AG10803 (cell line): ENCODE data around the gene CACNA2D4.
A peak's percentile ranks its signal among the peaks of the same experiment; 100 is the strongest.

Experiments
- DNase-seq: peaks from one replicate; pipeline ENCODE4 v3.0.0; 2010; ENCODE audit warnings: low read depth
- H3K4me3 ChIP-seq: 2 replicates; pipeline ENCODE4 v1.5.1; 2011; ENCODE audit warnings: mild to moderate bottlenecking, low read length, control low read depth
- TF ChIP-seq, protein P1 (sequence below): conservative IDR thresholded peaks from 2 replicates; pipeline ENCODE4 v1.5.1; 2011; ENCODE audit warnings: mild to moderate bottlenecking, low read length, control low read depth, inconsistent platforms

The CACNA2D4 gene

DNA sequence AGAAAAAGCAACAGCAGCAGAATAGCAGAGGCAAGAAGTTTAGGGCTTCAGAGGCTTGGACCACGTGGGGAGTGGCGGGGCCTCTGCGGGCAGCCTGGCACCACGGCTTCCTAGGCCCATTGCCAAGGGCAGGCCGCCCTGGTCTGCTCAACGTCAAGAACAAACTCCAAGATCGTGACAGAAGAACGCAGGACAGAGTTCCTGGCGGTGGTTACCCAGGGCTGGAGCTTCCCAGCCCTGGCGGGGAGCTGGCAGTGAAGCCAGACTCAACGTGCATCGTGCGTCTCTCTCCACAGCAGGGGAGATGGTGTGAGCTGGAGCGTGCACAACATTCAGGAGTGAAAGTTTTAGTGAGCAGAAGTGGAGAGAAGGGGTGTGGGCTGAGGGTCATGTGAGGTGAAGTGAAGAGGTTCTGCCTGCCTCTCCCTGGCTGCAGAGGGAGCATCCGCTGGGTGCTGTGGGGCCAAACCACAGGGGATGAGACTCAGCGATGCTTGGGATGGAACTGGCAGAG lies 13.9 kb upstream of the CACNA2D4 start:
- TF ChIP-seq, protein P1, sequence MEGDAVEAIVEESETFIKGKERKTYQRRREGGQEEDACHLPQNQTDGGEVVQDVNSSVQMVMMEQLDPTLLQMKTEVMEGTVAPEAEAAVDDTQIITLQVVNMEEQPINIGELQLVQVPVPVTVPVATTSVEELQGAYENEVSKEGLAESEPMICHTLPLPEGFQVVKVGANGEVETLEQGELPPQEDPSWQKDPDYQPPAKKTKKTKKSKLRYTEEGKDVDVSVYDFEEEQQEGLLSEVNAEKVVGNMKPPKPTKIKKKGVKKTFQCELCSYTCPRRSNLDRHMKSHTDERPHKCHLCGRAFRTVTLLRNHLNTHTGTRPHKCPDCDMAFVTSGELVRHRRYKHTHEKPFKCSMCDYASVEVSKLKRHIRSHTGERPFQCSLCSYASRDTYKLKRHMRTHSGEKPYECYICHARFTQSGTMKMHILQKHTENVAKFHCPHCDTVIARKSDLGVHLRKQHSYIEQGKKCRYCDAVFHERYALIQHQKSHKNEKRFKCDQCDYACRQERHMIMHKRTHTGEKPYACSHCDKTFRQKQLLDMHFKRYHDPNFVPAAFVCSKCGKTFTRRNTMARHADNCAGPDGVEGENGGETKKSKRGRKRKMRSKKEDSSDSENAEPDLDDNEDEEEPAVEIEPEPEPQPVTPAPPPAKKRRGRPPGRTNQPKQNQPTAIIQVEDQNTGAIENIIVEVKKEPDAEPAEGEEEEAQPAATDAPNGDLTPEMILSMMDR = no peak
- DNase-seq = peak; percentile 30
- H3K4me3 ChIP-seq = no peak overlapping the region

DNA sequence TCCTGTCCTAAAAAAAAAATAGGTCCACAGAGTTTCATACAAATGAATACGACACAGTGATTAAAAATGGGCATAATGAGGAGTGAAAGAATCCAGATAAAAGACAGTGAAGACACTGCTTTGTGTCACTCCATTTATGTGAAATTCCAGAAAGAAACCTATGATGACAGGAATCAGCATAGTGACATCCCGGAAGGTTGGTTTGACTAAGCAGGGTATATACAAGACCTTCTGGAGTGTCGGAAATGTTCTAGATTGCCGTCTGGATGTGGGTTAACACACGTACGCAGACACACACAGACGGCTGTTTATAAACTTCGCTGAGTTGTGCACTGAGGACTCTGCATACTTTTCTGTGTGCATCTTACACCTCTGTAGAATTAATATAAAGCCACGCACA lies 13.2 kb upstream of the CACNA2D4 start:
- H3K4me3 ChIP-seq = no peak overlapping the region
- TF ChIP-seq, protein P1 = no peak

DNA sequence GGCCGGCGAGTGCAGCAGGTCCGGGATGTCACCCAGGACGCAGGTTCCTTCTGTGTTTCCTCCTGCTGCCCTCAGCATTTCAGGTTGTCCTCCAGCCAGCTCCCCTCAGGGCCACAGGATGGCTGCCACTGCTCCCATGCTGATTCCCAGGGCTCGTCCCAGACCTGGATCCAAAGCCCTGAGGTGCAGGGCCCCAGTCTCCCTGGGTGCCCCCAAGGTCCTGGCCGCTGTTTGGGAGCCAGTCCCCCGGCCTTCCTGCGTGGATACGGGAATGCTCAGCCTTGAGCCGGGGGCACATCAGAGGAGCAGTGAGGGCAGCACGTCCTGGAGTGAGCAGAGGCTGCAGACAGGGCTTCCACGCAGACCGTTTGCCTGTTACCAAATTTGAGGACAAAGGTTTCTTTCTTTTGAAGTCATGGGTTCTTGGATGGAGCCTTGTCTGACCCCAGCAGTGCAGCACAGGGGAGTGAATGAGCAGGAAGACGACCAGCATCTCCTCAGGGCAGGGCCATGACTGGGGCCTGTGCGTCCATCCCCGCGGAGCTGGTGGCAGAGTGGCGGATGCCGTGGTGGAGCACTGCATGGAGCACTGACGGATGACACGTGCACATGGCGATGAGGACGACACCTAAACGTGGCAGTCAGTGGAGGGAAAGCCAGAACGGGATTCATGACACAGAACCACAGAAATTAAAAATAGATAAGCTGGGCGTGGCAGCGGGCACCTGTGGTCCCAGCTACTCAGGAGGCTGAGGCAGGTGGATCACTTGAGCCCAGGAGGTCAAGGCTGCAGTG lies 12.5 kb upstream of the CACNA2D4 start:
- H3K4me3 ChIP-seq = no peak overlapping the region
- no peak for DNase-seq
- TF ChIP-seq, protein P1 = no peak

More for the DNA sequence above, 13.2 kb upstream of the CACNA2D4 start:
- DNase-seq = no peak

DNA sequence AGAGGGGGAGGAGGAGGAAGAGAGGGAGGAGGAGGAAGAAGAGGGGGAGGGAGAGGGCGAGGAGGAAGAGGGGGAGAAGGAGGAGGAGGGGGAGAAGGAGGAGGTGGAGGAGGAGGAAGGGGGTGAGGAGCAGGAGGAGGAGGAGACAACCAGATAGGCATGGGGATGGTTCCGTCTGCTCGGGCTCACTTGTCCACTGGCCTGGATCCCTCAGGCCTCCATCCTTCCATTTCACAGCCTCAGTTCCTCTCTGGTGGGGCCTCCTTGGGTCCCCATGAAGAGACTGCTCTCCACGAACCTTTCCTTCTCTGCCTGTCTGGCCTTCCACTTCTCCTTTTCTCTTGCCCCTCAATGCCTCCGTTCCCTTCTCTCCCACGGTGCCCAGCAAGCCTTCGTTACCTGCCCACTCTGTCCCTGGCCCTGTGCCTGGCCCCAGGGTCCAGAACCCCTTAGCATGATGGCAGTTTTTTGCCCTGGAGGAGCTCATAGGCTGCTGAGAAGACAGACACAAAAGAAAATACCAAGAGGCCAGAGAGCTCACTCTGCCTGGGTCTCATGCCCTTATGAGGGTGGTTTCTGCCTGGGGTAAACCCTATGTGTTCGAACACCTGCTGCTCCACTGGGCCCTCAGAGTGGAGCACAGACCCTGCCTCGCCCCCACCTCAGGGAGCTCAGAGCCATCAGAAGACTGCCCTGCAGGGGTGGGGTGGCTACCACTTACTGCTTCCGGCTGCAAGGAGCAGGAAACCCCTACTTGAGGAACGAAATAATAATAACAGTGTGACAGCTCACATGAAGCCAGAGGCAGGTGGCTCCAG lies 11.7 kb upstream of the CACNA2D4 start:
- TF ChIP-seq, protein P1 = no peak
- H3K4me3 ChIP-seq = no peak overlapping the region
- DNase-seq = no peak

DNA sequence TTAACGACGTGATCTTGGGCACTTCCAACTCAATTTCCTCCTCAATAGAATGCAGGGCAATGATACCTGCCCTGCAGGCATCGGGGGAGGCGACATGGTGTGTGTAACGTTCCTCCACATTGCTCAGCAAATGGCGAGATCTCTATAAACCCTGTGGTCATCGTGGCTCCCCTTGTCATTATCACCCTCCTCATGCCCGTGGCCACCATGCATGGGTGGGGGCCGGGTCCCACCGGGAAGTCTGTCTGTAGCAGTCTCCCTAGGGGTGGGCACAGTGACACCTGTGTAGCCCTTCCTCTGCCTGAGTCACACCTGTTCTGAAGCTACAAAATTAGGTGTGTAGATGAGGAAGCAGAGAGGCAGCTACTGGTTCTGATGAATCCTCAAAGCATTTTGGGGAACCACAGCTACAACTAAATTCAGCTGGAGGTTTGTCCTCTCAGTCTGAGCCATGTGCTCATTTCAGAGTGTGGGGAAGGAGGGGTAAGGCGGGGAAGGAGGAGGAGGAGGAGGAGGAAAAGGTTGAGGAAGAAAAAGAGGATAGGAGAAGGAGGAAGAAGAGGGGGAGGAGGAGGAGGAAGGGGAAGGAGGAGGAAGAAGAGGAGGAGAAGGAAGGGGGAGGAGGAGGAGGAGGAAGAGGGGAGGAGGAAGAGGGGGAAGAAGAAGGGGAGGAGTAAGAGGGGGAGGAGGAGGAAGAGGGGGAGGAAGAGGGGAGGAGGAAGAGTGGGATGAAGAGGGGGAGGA lies 11.0 kb upstream of the CACNA2D4 start:
- H3K4me3 ChIP-seq = no peak overlapping the region
- TF ChIP-seq, protein P1 = no peak
- DNase-seq = no peak

DNA sequence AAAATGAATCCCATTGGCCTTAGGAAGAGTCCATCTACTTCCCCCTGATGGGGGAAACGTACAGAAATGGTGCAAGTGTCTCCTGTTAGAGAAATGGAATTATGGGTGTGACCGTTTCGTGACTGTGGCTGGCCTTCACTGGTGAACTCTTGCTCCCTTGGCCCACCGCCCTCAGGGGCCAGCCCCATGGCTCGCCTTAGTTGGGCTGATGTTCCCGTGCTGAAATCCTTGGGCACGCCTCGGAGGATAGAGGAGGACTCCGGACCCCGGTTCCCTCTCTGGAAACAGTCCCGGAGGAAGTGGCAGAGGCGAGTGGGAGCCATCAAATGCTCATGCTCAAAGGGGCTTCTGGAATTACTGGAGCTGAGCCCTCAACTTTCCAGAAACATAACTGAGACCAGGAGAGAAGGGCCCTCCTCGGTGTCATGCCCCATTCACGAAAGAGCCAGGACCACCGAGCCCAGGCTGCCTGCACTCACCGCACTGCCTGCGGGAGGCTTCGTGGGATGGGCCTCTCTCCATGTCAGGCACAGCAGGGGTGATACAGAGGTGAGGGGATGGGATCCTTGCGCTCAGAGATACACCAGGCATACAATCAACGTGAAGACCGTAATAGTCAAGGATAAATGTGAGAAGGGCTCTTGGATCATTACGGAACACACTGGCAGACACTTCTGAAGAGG lies 10.1 kb upstream of the CACNA2D4 start:
- no peak for DNase-seq
- TF ChIP-seq, protein P1 = no peak
- no peak overlapping the region for H3K4me3 ChIP-seq
